T47D (cell line): Measurements from ENCODE around the gene C12orf60.
"Not testable (repeated sequence)": the region's sequence is repeated elsewhere in the genome, so short reads cannot be mapped to it uniquely, and the experiment has no call there.

Experiments used
- DNase-seq, 2 experiments: peaks; one replicate each; pipeline versions ENCODE4 v3.0.0 to v3.0.0-alpha.2; 2011 to 2012; ENCODE audit warnings: low read depth in 1 of 2, low spot score in 1 of 2
- JUND ChIP-seq: IDR thresholded peaks from 2 replicates; pipeline ENCODE4 v1.6.1; 2012; ENCODE audit warnings: low read depth
- in situ Hi-C: cut with HindIII; loops from 2 replicates; pipeline ENCODE4 v1.10.0; 2016; ENCODE audit warnings: low sequenced_read_pairs, low pct_unique_long_range_greater_than_20kb

Gene C12orf60, protein sequence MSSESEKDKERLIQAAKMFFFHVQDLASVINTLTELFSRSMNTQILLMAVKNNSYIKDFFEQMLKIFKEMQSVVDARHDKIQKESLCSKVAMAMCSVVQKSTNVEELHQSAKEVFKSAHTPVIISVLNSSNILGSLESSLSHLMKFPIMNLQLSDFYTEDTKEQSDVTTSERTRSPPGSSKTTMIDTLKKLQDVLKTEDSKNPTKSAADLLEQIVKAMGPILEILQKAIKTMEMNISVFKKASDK

GRCh38 chr12:14803011-14803829 lies at the start of gene C12orf60, which contains the start of gene WBP11:
C12orf60 (plus strand) TSS chr12:14803670; CDS start chr12:14822936, 19,266 bp downstream.
WBP11 (minus strand) TSS chr12:14803478; CDS start chr12:14801383, 2,095 bp downstream.
- TF ChIP-seq JUND = no peak
- in situ Hi-C loops = no loop called here
- peak; percentile 55 to 95 for DNase-seq

GRCh38 chr12:14756334-14757143 lies 46.9 kb upstream of the C12orf60 start:
- in situ Hi-C loops = no loop called here
- no peak for TF ChIP-seq JUND
- no peak for DNase-seq

DNA sequence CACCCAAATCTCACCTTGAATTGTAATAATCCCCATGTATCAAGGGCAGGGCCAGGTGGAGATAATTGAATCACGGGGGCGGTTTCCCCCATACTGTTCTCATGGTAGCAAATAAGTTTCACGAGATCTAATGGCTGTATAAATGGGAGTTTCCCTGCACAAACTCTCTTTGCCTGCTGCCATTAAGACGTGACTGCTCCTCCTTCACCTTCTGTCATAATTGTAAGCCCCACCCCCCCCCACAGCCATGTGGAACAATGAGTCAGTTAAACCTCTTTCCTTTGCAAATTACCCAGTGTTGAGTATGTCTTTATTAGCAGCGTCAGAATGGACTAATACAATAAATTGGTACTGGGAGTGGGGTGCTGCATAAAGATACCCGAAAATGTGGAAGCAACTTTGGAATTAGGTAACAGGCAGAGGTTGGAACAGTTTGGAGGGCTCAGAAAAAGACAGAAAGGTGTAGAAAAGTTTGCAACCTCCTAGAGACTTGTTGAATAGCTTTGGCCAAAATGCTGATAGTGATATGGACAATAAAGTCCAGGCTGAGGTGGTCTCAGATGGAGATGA lies 43.7 kb upstream of the C12orf60 start:
- in situ Hi-C loops, DNase-seq: not testable (repeated sequence)

DNA sequence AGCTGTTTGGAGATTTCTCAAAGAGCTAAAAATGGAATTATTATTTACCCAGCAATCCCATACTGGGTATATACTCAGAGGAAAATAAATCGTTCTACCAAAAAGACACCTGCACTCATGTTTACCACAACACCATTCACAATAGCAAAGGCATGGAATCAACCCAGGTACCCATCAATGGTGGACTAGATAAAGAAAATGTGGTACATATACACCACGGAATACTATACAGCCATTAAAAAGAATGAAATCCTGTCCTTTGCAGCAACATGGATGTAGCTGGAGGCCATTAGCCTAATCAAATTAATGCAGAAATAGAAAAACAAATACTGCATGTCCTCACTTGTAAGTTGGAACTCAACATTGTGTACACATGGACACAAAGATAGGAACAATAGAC lies 38.1 kb upstream of the C12orf60 start:
- in situ Hi-C loops = no loop called here
- no peak for DNase-seq
- TF ChIP-seq JUND = no peak

- not testable (repeated sequence) for DNase-seq
Observed at GRCh38 chr12:14766020-14766419, 37.5 kb upstream of the C12orf60 start.

GRCh38 chr12:14766649-14767215 lies 36.7 kb upstream of the C12orf60 start:
- TF ChIP-seq JUND = no peak
- in situ Hi-C loops = no loop called here
- DNase-seq = no peak

More at GRCh38 chr12:14766020-14766419, 37.5 kb upstream of the C12orf60 start:
- in situ Hi-C loops = not testable (repeated sequence)

- in situ Hi-C loops = no loop called here
- TF ChIP-seq JUND = no peak
- no peak for DNase-seq
Observed at GRCh38 chr12:14767617-14768016, 35.9 kb upstream of the C12orf60 start.

GRCh38 chr12:14768823-14769405 lies 34.6 kb upstream of the C12orf60 start:
- in situ Hi-C loops = no loop called here
- TF ChIP-seq JUND = no peak

GRCh38 chr12:14769466-14769968 lies 34.0 kb upstream of the C12orf60 start:
- no peak for TF ChIP-seq JUND
- in situ Hi-C loops = no loop called here
- no peak for DNase-seq

More at GRCh38 chr12:14768823-14769405, 34.6 kb upstream of the C12orf60 start:
- no peak for DNase-seq

GRCh38 chr12:14769969-14770495 lies 33.4 kb upstream of the C12orf60 start:
- in situ Hi-C loops = no loop called here
- peak in 1 of 2 experiments; percentile 77 for DNase-seq
- no peak for TF ChIP-seq JUND
